H1 (cell line): Measurements from ENCODE around the gene IFNL3. TPM values are rescaled to one million over a fixed set of nuclear protein-coding genes. Genes with fewer than 3 reads are reported as not detected.

Experiments used
- CTCF ChIA-PET: fragments of 300-600 bp; sonication (Branson Sonifier 250); formaldehyde crosslinking; loops from one replicate; lab custom pipeline; 2021; ENCODE audit not compliant: partially characterized antibody; lab: Charles Lee
- POLR2A ChIA-PET: fragments of 300-600 bp; sonication (Branson Sonifier 250); formaldehyde crosslinking; loops from one replicate; lab custom pipeline; 2021; ENCODE audit warnings: inconsistent platforms; ENCODE audit not compliant: partially characterized antibody; lab: Charles Lee
- DNase-seq, 2 experiments: peaks; one replicate each; pipeline versions ENCODE4 v3.0.0 to v3.0.0-alpha.2; 2010 to 2022; ENCODE audit warnings: low spot score in 2 of 2, low read depth in 1 of 2, mixed read lengths in 1 of 2
- FAIRE-seq: peaks from 2 replicates; lab custom pipeline; 2011; peaks lifted over from hg19 to GRCh38; lab: Jason Lieb, UNC
- H2AFZ ChIP-seq: 2 replicates; pipeline ENCODE4 v1.8.1; 2012; ENCODE audit warnings: low read length, inconsistent platforms
- H2AK5ac ChIP-seq: 2 replicates; pipeline ENCODE4 v1.6.1; 2013; ENCODE audit warnings: low read depth, low read length
- H2BK120ac ChIP-seq: replicated peaks from 2 replicates; pipeline ENCODE3; 2013; ENCODE audit warnings: low read depth, low read length, inconsistent platforms
- H2BK12ac ChIP-seq: 2 replicates; pipeline ENCODE4 v1.6.1; 2013; ENCODE audit warnings: low read depth, low read length
- H2BK15ac ChIP-seq: 2 replicates; pipeline ENCODE4 v1.6.1; 2013; ENCODE audit warnings: low read length
- H2BK20ac ChIP-seq: 2 replicates; pipeline ENCODE4 v1.6.1; 2013; ENCODE audit warnings: low read length
- H2BK5ac ChIP-seq: 2 replicates; pipeline ENCODE4 v1.6.1; 2013; ENCODE audit warnings: low read depth, low read length
- H3K14ac ChIP-seq: 2 replicates; pipeline ENCODE4 v1.6.1; 2013; ENCODE audit warnings: inconsistent platforms; ENCODE audit not compliant: insufficient read length
- H3K18ac ChIP-seq: 2 replicates; pipeline ENCODE4 v1.6.1; 2013; ENCODE audit warnings: low read length; ENCODE audit errors: extremely low read depth
- H3K23ac ChIP-seq: 2 replicates; pipeline ENCODE4 v1.6.1; 2013; ENCODE audit warnings: inconsistent platforms; ENCODE audit not compliant: insufficient read length
- H3K23me2 ChIP-seq: 2 replicates; pipeline ENCODE4 v1.6.1; 2013; ENCODE audit warnings: low read depth, low read length
- H3K27ac ChIP-seq: 2 replicates; pipeline ENCODE4 v1.6.1; 2011; ENCODE audit warnings: low read depth, low read length, inconsistent platforms
- H3K27me3 ChIP-seq, 4 experiments: replicated peaks in 1 of 4; 1 replicate in 1 of 4; 2 replicates in 3 of 4; pipeline versions ENCODE4 v1.6.1 to v1.8.1; 2011 to 2013; ENCODE audit warnings: low read length in 3 of 4, mild to moderate bottlenecking in 3 of 4, inconsistent platforms in 2 of 4, mixed read lengths in 2 of 4, moderate library complexity in 1 of 4; ENCODE audit not compliant: control insufficient read depth in 3 of 4, insufficient read depth in 3 of 4; ENCODE audit errors: extremely low read depth in 1 of 4
- H3K36me3 ChIP-seq, 4 experiments: 2 replicates each; pipeline versions ENCODE4 v1.6.1 to v1.8.1; 2011 to 2013; ENCODE audit warnings: mild to moderate bottlenecking in 4 of 4, low read length in 3 of 4, moderate library complexity in 2 of 4, control low read depth in 1 of 4, inconsistent platforms in 1 of 4; ENCODE audit not compliant: insufficient read depth in 4 of 4, control insufficient read depth in 2 of 4
- H3K4ac ChIP-seq: replicated peaks from 2 replicates; pipeline ENCODE3; 2013; ENCODE audit warnings: low read length, low read depth, mixed read lengths, inconsistent platforms; ENCODE audit not compliant: insufficient read length
- H3K4me1 ChIP-seq, 4 experiments: replicated peaks in 1 of 4; 1 replicate in 1 of 4; 2 replicates in 3 of 4; pipeline versions ENCODE4 v1.6.1 to v1.8.1; 2011 to 2013; ENCODE audit warnings: low read length in 3 of 4, inconsistent platforms in 2 of 4, mixed read lengths in 1 of 4; ENCODE audit not compliant: insufficient read depth in 4 of 4, control insufficient read depth in 3 of 4
- H3K4me2 ChIP-seq, 2 experiments: 2 replicates each; pipeline versions ENCODE4 v1.6.1 to v1.8.1; 2011 to 2013; ENCODE audit warnings: low read depth in 2 of 2, low read length in 2 of 2, control low read depth in 1 of 2, inconsistent platforms in 1 of 2, mild to moderate bottlenecking in 1 of 2; ENCODE audit not compliant: insufficient read depth in 1 of 2
- H3K4me3 ChIP-seq, 4 experiments: fragments of 200-600, 300-600 bp in 1 of 4; sonication (generic), shearing (Covaris generic), sonication (Bioruptor Twin) in 1 of 4; 2 replicates each; pipeline versions ENCODE4 v1.5.1 to v1.8.1; 2011 to 2016; ENCODE audit warnings: low read length in 4 of 4, low read depth in 3 of 4, control low read depth in 2 of 4, inconsistent platforms in 2 of 4, mild to moderate bottlenecking in 2 of 4, mixed read lengths in 1 of 4, moderate library complexity in 1 of 4; ENCODE audit not compliant: insufficient read depth in 2 of 4; ENCODE audit errors: extremely low read depth in 1 of 4
- H3K56ac ChIP-seq: replicated peaks from 2 replicates; pipeline ENCODE3; 2013; ENCODE audit warnings: low read depth, mild to moderate bottlenecking, mixed read lengths, low read length, inconsistent platforms; ENCODE audit not compliant: insufficient read length
- H3K79me1 ChIP-seq: 2 replicates; pipeline ENCODE4 v1.6.1; 2013; ENCODE audit warnings: low read depth, low read length, control low read depth
- H3K79me2 ChIP-seq, 2 experiments: 2 replicates each; pipeline versions ENCODE4 v1.6.1 to v1.8.1; 2012 to 2013; ENCODE audit warnings: low read length in 2 of 2, mild to moderate bottlenecking in 2 of 2, inconsistent platforms in 1 of 2; ENCODE audit not compliant: insufficient read depth in 2 of 2, control insufficient read depth in 1 of 2
- H3K9ac ChIP-seq, 4 experiments: replicated peaks in 1 of 4; 1 replicate in 1 of 4; 2 replicates in 3 of 4; pipeline versions ENCODE4 v1.6.1 to v1.8.1; 2011 to 2013; ENCODE audit warnings: low read depth in 3 of 4, low read length in 3 of 4, control low read depth in 2 of 4, mild to moderate bottlenecking in 2 of 4, moderate library complexity in 2 of 4, inconsistent platforms in 1 of 4; ENCODE audit errors: extremely low read depth in 1 of 4
- H3K9me3 ChIP-seq, 2 experiments: 2 replicates each; pipeline versions ENCODE4 v1.6.1 to v1.8.1; 2012 to 2013; ENCODE audit warnings: mild to moderate bottlenecking in 2 of 2, moderate library complexity in 2 of 2, control low read depth in 1 of 2, inconsistent platforms in 1 of 2, low read depth in 1 of 2, low read length in 1 of 2, mixed read lengths in 1 of 2; ENCODE audit not compliant: insufficient read depth in 2 of 2
- H4K20me1 ChIP-seq, 2 experiments: replicated peaks in 1 of 2; 2 replicates each; pipeline versions ENCODE3 to v1.8.1; 2011 to 2013; ENCODE audit warnings: inconsistent platforms in 2 of 2, low read length in 2 of 2, mild to moderate bottlenecking in 1 of 2; ENCODE audit not compliant: insufficient read depth in 2 of 2, control insufficient read depth in 1 of 2
- H4K5ac ChIP-seq: 2 replicates; pipeline ENCODE4 v1.6.1; 2013; ENCODE audit warnings: low read length, low read depth, mixed read lengths, inconsistent platforms; ENCODE audit not compliant: insufficient read length
- H4K8ac ChIP-seq: 2 replicates; pipeline ENCODE4 v1.8.0; 2013; ENCODE audit warnings: mild to moderate bottlenecking, moderate library complexity, low read length, inconsistent platforms; ENCODE audit not compliant: insufficient read depth; ENCODE audit errors: extremely low read depth
- H4K91ac ChIP-seq: replicated peaks from 2 replicates; pipeline ENCODE3; 2013; ENCODE audit warnings: low read length, mixed read lengths, inconsistent platforms; ENCODE audit not compliant: insufficient read length
- CTCF ChIP-seq, 3 experiments: IDR thresholded peaks; 1 replicate in 2 of 3; 2 replicates in 1 of 3; pipeline versions ENCODE4 v1.5.1 to v1.6.1; 2011; ENCODE audit warnings: low read length in 3 of 3, mild to moderate bottlenecking in 3 of 3, inconsistent platforms in 2 of 3, low read depth in 1 of 3, moderate library complexity in 1 of 3; ENCODE audit not compliant: insufficient read depth in 1 of 3; ENCODE audit errors: control extremely low read depth in 1 of 3
- E2F6 ChIP-seq: IDR thresholded peaks from 2 replicates; pipeline ENCODE4 v1.6.1; 2012; ENCODE audit warnings: inconsistent platforms
- KDM5A ChIP-seq: fragments of 200-600 bp; IDR thresholded peaks from 2 replicates; pipeline ENCODE4 v1.7.1; 2012; ENCODE audit warnings: mild to moderate bottlenecking, low read length, inconsistent platforms, mixed read lengths
- SP2 ChIP-seq: IDR thresholded peaks from 2 replicates; pipeline ENCODE4 v1.6.1; 2012; ENCODE audit warnings: mild to moderate bottlenecking, low read length, inconsistent platforms
- SP4 ChIP-seq: IDR thresholded peaks from 2 replicates; pipeline ENCODE4 v1.6.1; 2012; ENCODE audit warnings: low read length, inconsistent platforms
- SRF ChIP-seq: IDR thresholded peaks from 2 replicates; pipeline ENCODE4 v1.6.1; 2011; ENCODE audit warnings: mild to moderate bottlenecking, low read depth, low read length, moderate library complexity
- TBP ChIP-seq: IDR thresholded peaks from 2 replicates; pipeline ENCODE4 v1.6.1; 2011; ENCODE audit warnings: low read depth, low read length, improper control_type of control experiment
- YY1 ChIP-seq: IDR thresholded peaks from 2 replicates; pipeline ENCODE4 v1.6.1; 2011; ENCODE audit warnings: low read depth, mild to moderate bottlenecking, low read length
- WGBS, 2 experiments: shearing (Covaris generic) in 1 of 2; methylation state at CpG; one replicate each; pipeline versions ENCODE4 v1.1.6 to v1.1.7; 2013 to 2015; ENCODE audit warnings: low lambda C conversion rate in 2 of 2, mixed read lengths in 2 of 2, inconsistent platforms in 1 of 2, low coverage in 1 of 2, missing lambda C conversion rate in 1 of 2; ENCODE audit not compliant: insufficient replicate concordance in 2 of 2, insufficient coverage in 1 of 2, insufficient read length in 1 of 2; ENCODE audit errors: extremely low coverage in 1 of 2, missing lambda C conversion rate in 1 of 2; 5-methylcytosine and 5-hydroxymethylcytosine counted together
- polyA plus RNA-seq, 7 experiments: library from polyadenylated mRNA; depleted of rRNA in 3 of 7; stranded (reverse) in 5 of 7; unstranded in 2 of 7; fragments of >200 nt in 5 of 7; fragments of 200-250 nt in 2 of 7; gene quantifications; 1 replicate in 5 of 7; 2 replicates in 1 of 7; 4 replicates in 1 of 7; pipeline versions ENCODE4 v1.2.1 to v1.2.3, GENCODE V29; 2011 to 2013; ENCODE audit warnings: missing spikeins in 2 of 7, mixed read lengths in 2 of 7
- total RNA-seq: library from RNA; stranded (reverse); fragmentation: NEBNext Ultra II Directional; extraction: Animal tissue kit (Norgen Biotek cat#: 25700); gene quantifications from 2 replicates; pipeline ENCODE4 v1.2.1, GENCODE V29; 2021

The IFNL3 gene
- total and polyA plus RNA-seq, 2 of the 8 experiments (the other 6 are each of a cell fraction or from before 2014, with no cell fraction given): 0.11 TPM; not detected in 1

- H2BK120ac ChIP-seq: no peak overlapping the region
- no peak for TF ChIP-seq E2F6
- no peak for TF ChIP-seq SRF
- no peak for TF ChIP-seq SP4
- no peak for TF ChIP-seq YY1
- TF ChIP-seq TBP: no peak
- no peak for TF ChIP-seq SP2
- no peak for TF ChIP-seq KDM5A
- no peak for TF ChIP-seq CTCF (IDR thresholded peaks at IDR 0.05; ENCODE audit: control extremely low read depth in 1 of 3, insufficient read depth in 1 of 3, low read depth in 1 of 3, low read length in 3 of 3)
- TF ChIP-seq, all 59 proteins: peak for 0
- Histone ChIP-seq H3K36me3 (no peaks in the 10 kb centered on the region), H3K4ac (no peak overlapping the region), H3K4me2 (no peak overlapping the region), H3K14ac (no peak overlapping the region), H2BK12ac (no peak overlapping the region), H3K27ac (no peak overlapping the region), H3K23ac (no peak overlapping the region), H4K91ac (no peak overlapping the region), H4K5ac (no peak overlapping the region), H3K9ac (no peak overlapping the region), H3K4me1 (peaks cover 0 to 13% (median 7%) of the 10 kb centered on the region in 4 experiments; a peak in 4 of 7 replicates), H3K4me3 (no peak overlapping the region), H2BK5ac (no peak overlapping the region), H3K27me3 (peaks cover 38 to 60% (median 41%) of the 10 kb centered on the region in 4 experiments), H3K79me2 (no peaks in the 10 kb centered on the region), H4K8ac (no peak overlapping the region), H2BK20ac (no peak overlapping the region), H3K79me1 (no peaks in the 10 kb centered on the region), H3K23me2 (peaks cover 11% of the 10 kb centered on the region; the same call in 1 of the 2 replicates), H2BK15ac (no peak overlapping the region), H3K56ac (no peak overlapping the region), H2AK5ac (no peak overlapping the region), H4K20me1 (peaks cover 0 to 4% of the 10 kb centered on the region in 2 experiments), H3K9me3 (peaks cover 0 to 12% of the 10 kb centered on the region in 2 experiments; a peak in 2 of 4 replicates), H2AFZ (no peak overlapping the region), H3K18ac (no peak overlapping the region)
- WGBS, 2 experiments: 76% methylated on average over 4 of the region's 4 CpGs; no CpG with 5 or more reads in 1 of the 2 experiments
- ChIA-PET CTCF (interaction anchor here (1.3 kb wide), 2 partner anchors 16 to 64 kb away, joined by 4 to 5 read pairs; no protein-coding TSS in a partner anchor), POLR2A (interaction anchor here (0.8 kb wide), 1 partner anchor 64 kb away, joined by 3 read pairs; no protein-coding TSS in a partner anchor)
- DNase-seq (no peak), FAIRE-seq (no peak)
Measured at GRCh38 chr19:39262496-39262895, 17.7 kb upstream of the IFNL3 start.
